ENCODE data around the gene ENDOU. TPM values are rescaled to one million over a fixed set of nuclear protein-coding genes. Genes with fewer than 3 reads are reported as not detected.

The ENDOU gene
- total and polyA plus RNA-seq, 2 donors (not counting 3 experiments of a cell fraction or from before 2014, with no cell fraction given) = not detected

- peaks cover 3 to 31% of the 10 kb centered on the region in 2 experiments for H3K36me3 ChIP-seq (ENCODE audit: control insufficient read depth in 2 of 2, extremely low read depth in 1 of 2, insufficient read depth in 2 of 2, low read length in 2 of 2)
- H3K4me1 ChIP-seq (ENCODE audit: control insufficient read depth, extremely low read depth, insufficient read depth, low read length) = peaks cover 52% of the 10 kb centered on the region
- peak overlapping the region; percentile 31 for H3K4me2 ChIP-seq (ENCODE audit: insufficient read depth, low read length)
- H3K9me1 ChIP-seq (replicated peaks; ENCODE audit: control insufficient read depth, extremely low read depth, insufficient read depth, low read length) = no peaks in the 10 kb centered on the region
- no peak overlapping the region for H3K4me3 ChIP-seq (replicated peaks in 1 of 3; ENCODE audit: insufficient read depth in 1 of 3, low read depth in 1 of 3, low read length in 3 of 3)
- dilution Hi-C loops (cut with MboI; ENCODE audit: extremely low pct_ligation_motif_present, low sequenced_read_pairs) = no loop called here
- FAIRE-seq = peak; percentile 97
- peak; percentile 17 for TF ChIP-seq MYC (IDR thresholded peaks at IDR 0.05; ENCODE audit: low read depth, low read length)
- TF ChIP-seq POLR2A (IDR thresholded peaks at IDR 0.05; ENCODE audit: low read depth, low read length) = no peak
- TF ChIP-seq EZH2 (IDR thresholded peaks at IDR 0.05; ENCODE audit: borderline replicate concordance, low read depth, low read length, severe bottlenecking) = no peak
- TF ChIP-seq FOS (IDR thresholded peaks at IDR 0.05; ENCODE audit: borderline replicate concordance, insufficient read depth, low read length) = no peak
- TF ChIP-seq, protein P1, sequence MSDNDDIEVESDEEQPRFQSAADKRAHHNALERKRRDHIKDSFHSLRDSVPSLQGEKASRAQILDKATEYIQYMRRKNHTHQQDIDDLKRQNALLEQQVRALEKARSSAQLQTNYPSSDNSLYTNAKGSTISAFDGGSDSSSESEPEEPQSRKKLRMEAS (IDR thresholded peaks at IDR 0.05; ENCODE audit: insufficient read depth, insufficient read length) = peak; percentile 86
- peak; percentile 63 for TF ChIP-seq POLR2AphosphoS5 (IDR thresholded peaks at IDR 0.05; ENCODE audit: insufficient read depth, low read depth, low read length)
- TF ChIP-seq, protein P2, sequence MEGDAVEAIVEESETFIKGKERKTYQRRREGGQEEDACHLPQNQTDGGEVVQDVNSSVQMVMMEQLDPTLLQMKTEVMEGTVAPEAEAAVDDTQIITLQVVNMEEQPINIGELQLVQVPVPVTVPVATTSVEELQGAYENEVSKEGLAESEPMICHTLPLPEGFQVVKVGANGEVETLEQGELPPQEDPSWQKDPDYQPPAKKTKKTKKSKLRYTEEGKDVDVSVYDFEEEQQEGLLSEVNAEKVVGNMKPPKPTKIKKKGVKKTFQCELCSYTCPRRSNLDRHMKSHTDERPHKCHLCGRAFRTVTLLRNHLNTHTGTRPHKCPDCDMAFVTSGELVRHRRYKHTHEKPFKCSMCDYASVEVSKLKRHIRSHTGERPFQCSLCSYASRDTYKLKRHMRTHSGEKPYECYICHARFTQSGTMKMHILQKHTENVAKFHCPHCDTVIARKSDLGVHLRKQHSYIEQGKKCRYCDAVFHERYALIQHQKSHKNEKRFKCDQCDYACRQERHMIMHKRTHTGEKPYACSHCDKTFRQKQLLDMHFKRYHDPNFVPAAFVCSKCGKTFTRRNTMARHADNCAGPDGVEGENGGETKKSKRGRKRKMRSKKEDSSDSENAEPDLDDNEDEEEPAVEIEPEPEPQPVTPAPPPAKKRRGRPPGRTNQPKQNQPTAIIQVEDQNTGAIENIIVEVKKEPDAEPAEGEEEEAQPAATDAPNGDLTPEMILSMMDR (IDR thresholded peaks at IDR 0.05; ENCODE audit: extremely low read depth in 1 of 2, insufficient read depth in 1 of 2, low read depth in 1 of 2, low read length in 2 of 2) = no peak
- TF ChIP-seq GATA2 (IDR thresholded peaks at IDR 0.05; ENCODE audit: insufficient read depth, insufficient read length, low read depth, low read length) = no peak
- TF ChIP-seq JUN (IDR thresholded peaks at IDR 0.05; ENCODE audit: borderline replicate concordance, insufficient read depth, insufficient read length, low read depth) = no peak
- no peaks in the 10 kb centered on the region for H3K27me3 ChIP-seq (ENCODE audit: control insufficient read depth in 2 of 2, insufficient read depth in 2 of 2, low read length in 2 of 2)
- BruUV-seq (replicated peaks) = no TSS peak
- H2AFZ ChIP-seq (ENCODE audit: low read depth, low read length) = peak overlapping the region; percentile 29
- no peaks in the 10 kb centered on the region for H3K9me3 ChIP-seq (replicated peaks; ENCODE audit: control insufficient read depth, insufficient read depth, low read length)
- no peaks in the 10 kb centered on the region for H4K20me1 ChIP-seq (replicated peaks; ENCODE audit: control insufficient read depth, extremely low read depth, insufficient read depth, low read length)
- H3K9ac ChIP-seq (replicated peaks; ENCODE audit: extremely low read depth, insufficient read depth, low read length) = no peak overlapping the region
- ChIA-PET POLR2A (no interaction called here), CTCF (interaction anchor here (1.3 to 8.4 kb wide), 4 partner anchors 11 to 85 kb away, joined by 3 to 191 read pairs (median 58); no protein-coding TSS in a partner anchor)
- H3K79me2 ChIP-seq (ENCODE audit: control insufficient read depth, insufficient read depth, low read length) = peaks cover 35% of the 10 kb centered on the region
- intact Hi-C loops (cut with micrococcal nuclease) = no loop called here
- peak overlapping the region; percentile 70 for H3K27ac ChIP-seq (ENCODE audit: insufficient read depth, low read depth, low read length)
- peak; percentile 73 for DNase-seq (ENCODE audit: low read depth, low spot score)
Measured at GRCh38 chr12:47753021-47754001, 28.0 kb upstream of the ENDOU start.

Data from endothelial cell of umbilical vein (primary cell).